ENCODE results near the gene CFAP46. TPM values are rescaled to one million over a fixed set of nuclear protein-coding genes. Genes with fewer than 3 reads are reported as not detected.

Gene CFAP46
- total RNA-seq, 1 experiment from 2014 or later = 3.3 TPM

DNA sequence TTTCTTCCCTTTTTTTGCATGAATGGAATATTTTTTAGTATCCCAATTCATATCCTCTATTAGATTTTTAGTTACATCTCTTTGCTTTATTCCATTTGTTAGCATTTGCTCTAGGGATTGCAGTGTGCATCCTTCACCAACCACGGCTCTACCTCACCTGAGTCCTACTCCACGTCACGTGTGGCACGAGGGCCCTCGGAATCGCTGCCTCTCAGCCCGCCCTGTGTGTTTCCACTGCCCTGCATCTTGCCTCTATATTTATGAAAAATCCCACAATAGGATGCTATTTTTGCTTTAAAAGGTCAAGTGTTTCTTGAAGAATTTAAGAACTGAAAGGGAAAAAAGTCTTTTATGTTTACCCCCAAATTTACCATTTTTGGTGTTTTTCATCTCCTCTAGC is 41.0 kb downstream of the CFAP46 start (continued):
- TF ChIP-seq, protein P1, sequence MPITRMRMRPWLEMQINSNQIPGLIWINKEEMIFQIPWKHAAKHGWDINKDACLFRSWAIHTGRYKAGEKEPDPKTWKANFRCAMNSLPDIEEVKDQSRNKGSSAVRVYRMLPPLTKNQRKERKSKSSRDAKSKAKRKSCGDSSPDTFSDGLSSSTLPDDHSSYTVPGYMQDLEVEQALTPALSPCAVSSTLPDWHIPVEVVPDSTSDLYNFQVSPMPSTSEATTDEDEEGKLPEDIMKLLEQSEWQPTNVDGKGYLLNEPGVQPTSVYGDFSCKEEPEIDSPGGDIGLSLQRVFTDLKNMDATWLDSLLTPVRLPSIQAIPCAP (CRISPR knock-in tag; IDR thresholded peaks at IDR 0.05) = no peak
- TF ChIP-seq ESRRA (CRISPR knock-in tag; IDR thresholded peaks at IDR 0.05; ENCODE audit: borderline replicate concordance) = no peak

DNA sequence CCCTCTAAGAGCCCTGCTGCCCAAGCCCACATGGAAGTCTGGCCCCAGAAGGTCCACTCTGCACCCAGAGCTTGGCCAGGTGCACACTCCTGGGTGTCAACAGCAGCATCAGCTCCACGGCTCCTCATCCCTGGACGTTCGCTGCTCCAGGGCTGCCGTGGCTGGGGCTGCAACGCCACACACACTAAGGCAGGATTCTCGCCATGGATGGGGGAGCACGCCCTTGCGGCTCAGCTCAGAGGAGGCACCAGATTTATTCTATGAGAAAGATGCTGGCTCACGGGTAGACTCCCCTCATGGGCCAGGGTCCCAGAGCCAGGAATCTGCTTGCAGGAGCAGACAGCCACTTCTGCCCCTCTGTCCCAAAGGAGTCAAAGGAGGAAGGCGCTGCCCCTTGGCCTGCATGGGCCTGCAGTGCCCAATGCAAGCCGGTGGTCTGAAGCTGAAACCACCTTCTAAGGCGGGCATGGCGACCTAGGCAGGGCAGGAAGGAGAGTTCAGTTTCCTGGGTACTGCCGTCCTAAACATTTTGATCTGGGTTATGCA is 42.1 kb downstream of the CFAP46 start:
- DNase-seq (ENCODE audit: low spot score) = no peak
- peaks cover 11% of the 10 kb centered on the region for H3K36me3 Mint-ChIP-seq
- ChIA-PET POLR2A (no interaction called here), CTCF (no interaction called here)
- TF ChIP-seq ELF4 (CRISPR knock-in tag; IDR thresholded peaks at IDR 0.05; ENCODE audit: low read depth) (no peak), ATF1 (CRISPR knock-in tag; IDR thresholded peaks at IDR 0.05) (no peak), ZNF121 (CRISPR knock-in tag; IDR thresholded peaks at IDR 0.05) (no peak), ZNF317 (CRISPR knock-in tag; IDR thresholded peaks at IDR 0.05; ENCODE audit: borderline replicate concordance, low read depth) (no peak)
- TF ChIP-seq, protein P2, sequence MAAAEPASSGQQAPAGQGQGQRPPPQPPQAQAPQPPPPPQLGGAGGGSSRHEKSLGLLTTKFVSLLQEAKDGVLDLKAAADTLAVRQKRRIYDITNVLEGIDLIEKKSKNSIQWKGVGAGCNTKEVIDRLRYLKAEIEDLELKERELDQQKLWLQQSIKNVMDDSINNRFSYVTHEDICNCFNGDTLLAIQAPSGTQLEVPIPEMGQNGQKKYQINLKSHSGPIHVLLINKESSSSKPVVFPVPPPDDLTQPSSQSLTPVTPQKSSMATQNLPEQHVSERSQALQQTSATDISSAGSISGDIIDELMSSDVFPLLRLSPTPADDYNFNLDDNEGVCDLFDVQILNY (CRISPR knock-in tag; IDR thresholded peaks at IDR 0.05) = no peak
- TF ChIP-seq, protein P3, sequence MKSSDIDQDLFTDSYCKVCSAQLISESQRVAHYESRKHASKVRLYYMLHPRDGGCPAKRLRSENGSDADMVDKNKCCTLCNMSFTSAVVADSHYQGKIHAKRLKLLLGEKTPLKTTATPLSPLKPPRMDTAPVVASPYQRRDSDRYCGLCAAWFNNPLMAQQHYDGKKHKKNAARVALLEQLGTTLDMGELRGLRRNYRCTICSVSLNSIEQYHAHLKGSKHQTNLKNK (CRISPR knock-in tag; IDR thresholded peaks at IDR 0.05) = no peak
- TF ChIP-seq, protein P4, sequence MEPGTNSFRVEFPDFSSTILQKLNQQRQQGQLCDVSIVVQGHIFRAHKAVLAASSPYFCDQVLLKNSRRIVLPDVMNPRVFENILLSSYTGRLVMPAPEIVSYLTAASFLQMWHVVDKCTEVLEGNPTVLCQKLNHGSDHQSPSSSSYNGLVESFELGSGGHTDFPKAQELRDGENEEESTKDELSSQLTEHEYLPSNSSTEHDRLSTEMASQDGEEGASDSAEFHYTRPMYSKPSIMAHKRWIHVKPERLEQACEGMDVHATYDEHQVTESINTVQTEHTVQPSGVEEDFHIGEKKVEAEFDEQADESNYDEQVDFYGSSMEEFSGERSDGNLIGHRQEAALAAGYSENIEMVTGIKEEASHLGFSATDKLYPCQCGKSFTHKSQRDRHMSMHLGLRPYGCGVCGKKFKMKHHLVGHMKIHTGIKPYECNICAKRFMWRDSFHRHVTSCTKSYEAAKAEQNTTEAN (CRISPR knock-in tag; IDR thresholded peaks at IDR 0.05) = no peak
- H3K9me3 Mint-ChIP-seq = peaks cover 22% of the 10 kb centered on the region
- no peak overlapping the region for H3K4me3 Mint-ChIP-seq
- 0 out of 2 replicates have a peak, but pooled peaks cover 3% of the 10 kb centered on the region for H3K4me1 Mint-ChIP-seq
- ATAC-seq = no peak
- H3K27ac Mint-ChIP-seq = no peak overlapping the region
- H3K27me3 Mint-ChIP-seq (ENCODE audit: low read depth) = no peaks in the 10 kb centered on the region

DNA sequence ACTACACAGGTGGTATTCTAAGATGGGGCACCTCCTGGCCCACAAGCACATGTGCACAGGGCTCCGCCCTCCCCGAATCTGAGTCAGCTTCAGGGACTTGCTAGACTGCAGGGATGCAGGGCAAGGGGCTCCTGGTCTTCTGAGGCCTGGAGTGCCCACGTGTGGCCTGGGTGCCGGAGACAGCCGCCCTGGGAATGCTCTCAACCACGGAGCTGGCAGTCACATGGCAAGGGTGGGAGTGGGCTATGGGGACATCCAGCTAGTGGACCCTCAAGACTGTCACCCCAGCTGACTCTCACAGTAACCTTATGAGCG is 42.7 kb downstream of the CFAP46 start:
- Mint-ChIP-seq H3K36me3 (peaks cover 11% of the 10 kb centered on the region), H3K9me3 (peaks cover 22% of the 10 kb centered on the region), H3K27ac (no peak overlapping the region), H3K27me3 (ENCODE audit: low read depth) (no peaks in the 10 kb centered on the region), H3K4me1 (0 out of 2 replicates have a peak, but pooled peaks cover 3% of the 10 kb centered on the region), H3K4me3 (no peak overlapping the region)
- ChIA-PET POLR2A (no interaction called here), CTCF (no interaction called here)
- no peak for ATAC-seq
- TF ChIP-seq TEAD4 (CRISPR knock-in tag; IDR thresholded peaks at IDR 0.05) (no peak), JUN (CRISPR knock-in tag; IDR thresholded peaks at IDR 0.05) (no peak), TEAD1 (CRISPR knock-in tag; IDR thresholded peaks at IDR 0.05) (no peak), KAT7 (CRISPR knock-in tag; IDR thresholded peaks at IDR 0.05; ENCODE audit: borderline replicate concordance) (no peak)
- TF ChIP-seq, protein P5, sequence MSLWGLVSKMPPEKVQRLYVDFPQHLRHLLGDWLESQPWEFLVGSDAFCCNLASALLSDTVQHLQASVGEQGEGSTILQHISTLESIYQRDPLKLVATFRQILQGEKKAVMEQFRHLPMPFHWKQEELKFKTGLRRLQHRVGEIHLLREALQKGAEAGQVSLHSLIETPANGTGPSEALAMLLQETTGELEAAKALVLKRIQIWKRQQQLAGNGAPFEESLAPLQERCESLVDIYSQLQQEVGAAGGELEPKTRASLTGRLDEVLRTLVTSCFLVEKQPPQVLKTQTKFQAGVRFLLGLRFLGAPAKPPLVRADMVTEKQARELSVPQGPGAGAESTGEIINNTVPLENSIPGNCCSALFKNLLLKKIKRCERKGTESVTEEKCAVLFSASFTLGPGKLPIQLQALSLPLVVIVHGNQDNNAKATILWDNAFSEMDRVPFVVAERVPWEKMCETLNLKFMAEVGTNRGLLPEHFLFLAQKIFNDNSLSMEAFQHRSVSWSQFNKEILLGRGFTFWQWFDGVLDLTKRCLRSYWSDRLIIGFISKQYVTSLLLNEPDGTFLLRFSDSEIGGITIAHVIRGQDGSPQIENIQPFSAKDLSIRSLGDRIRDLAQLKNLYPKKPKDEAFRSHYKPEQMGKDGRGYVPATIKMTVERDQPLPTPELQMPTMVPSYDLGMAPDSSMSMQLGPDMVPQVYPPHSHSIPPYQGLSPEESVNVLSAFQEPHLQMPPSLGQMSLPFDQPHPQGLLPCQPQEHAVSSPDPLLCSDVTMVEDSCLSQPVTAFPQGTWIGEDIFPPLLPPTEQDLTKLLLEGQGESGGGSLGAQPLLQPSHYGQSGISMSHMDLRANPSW (CRISPR knock-in tag; conservative IDR thresholded peaks at IDR 0.05; ENCODE audit: low read depth) = no peak
- TF ChIP-seq, protein P6, sequence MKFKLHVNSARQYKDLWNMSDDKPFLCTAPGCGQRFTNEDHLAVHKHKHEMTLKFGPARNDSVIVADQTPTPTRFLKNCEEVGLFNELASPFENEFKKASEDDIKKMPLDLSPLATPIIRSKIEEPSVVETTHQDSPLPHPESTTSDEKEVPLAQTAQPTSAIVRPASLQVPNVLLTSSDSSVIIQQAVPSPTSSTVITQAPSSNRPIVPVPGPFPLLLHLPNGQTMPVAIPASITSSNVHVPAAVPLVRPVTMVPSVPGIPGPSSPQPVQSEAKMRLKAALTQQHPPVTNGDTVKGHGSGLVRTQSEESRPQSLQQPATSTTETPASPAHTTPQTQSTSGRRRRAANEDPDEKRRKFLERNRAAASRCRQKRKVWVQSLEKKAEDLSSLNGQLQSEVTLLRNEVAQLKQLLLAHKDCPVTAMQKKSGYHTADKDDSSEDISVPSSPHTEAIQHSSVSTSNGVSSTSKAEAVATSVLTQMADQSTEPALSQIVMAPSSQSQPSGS (CRISPR knock-in tag; IDR thresholded peaks at IDR 0.05; ENCODE audit: borderline replicate concordance, low read depth) = no peak
- no peak for DNase-seq (ENCODE audit: low spot score)
